ENCODE measurements around the gene COL11A1. TPM values are rescaled to one million over a fixed set of nuclear protein-coding genes. Genes with fewer than 3 reads are reported as not detected.

COL11A1 gene
- total and polyA plus RNA-seq, 9 of the 15 experiments (the other 6 are each of a cell fraction or from before 2014, with no cell fraction given): 0.07 TPM; not detected in 8

GRCh38 chr1:102837551-102837950 lies 270.8 kb downstream of the COL11A1 start:
- H3K4me2 ChIP-seq (ENCODE audit: insufficient read depth, low read length): no peak overlapping the region
- no peak overlapping the region for H3K9ac ChIP-seq (ENCODE audit: insufficient read depth in 1 of 2, low read depth in 2 of 2, low read length in 2 of 2)
- POLR2A ChIA-PET: no interaction called here
- H3K9me3 ChIP-seq (replicated peaks; ENCODE audit: control insufficient read depth, insufficient read depth, low read depth, low read length): no peaks in the 10 kb centered on the region
- no peaks in the 10 kb centered on the region for H3K79me2 ChIP-seq (ENCODE audit: control insufficient read depth, insufficient read depth, low read length)
- H2AFZ ChIP-seq (ENCODE audit: low read depth, low read length): no peak overlapping the region
- H4K20me1 ChIP-seq (replicated peaks; ENCODE audit: control insufficient read depth, insufficient read depth, low read length): no peaks in the 10 kb centered on the region
- intact Hi-C loops (cut with micrococcal nuclease) (no loop called here), in situ Hi-C loops (cut with MboI) (no loop called here)
- no peak overlapping the region for H3K4me3 ChIP-seq
- CTCF ChIA-PET (ENCODE audit: low intra/inter-chr PET ratio): no interaction called here
- WGBS (ENCODE audit: insufficient coverage, low coverage, missing lambda C conversion rate): 0% methylated on average over 1 of the region's 1 CpG
- BruUV-seq (replicated peaks): no TSS peak
- FAIRE-seq (no peak), ATAC-seq (no peak), DNase-seq (ENCODE audit: extremely low read depth in 1 of 4, low spot score in 3 of 4) (no peak)
- H3K4me1 ChIP-seq (replicated peaks in 1 of 2; ENCODE audit: control insufficient read depth in 2 of 2, insufficient read depth in 2 of 2, low read length in 2 of 2): no peaks in the 10 kb centered on the region
- H3K36me3 ChIP-seq (ENCODE audit: control insufficient read depth, insufficient read depth, low read length): no peaks in the 10 kb centered on the region
- no peaks in the 10 kb centered on the region for H3K27me3 ChIP-seq (ENCODE audit: control insufficient read depth in 2 of 2, insufficient read depth in 2 of 2, low read length in 2 of 2)
- no peak overlapping the region for H3K27ac ChIP-seq (ENCODE audit: extremely low read depth, low read depth, low read length)
- TF ChIP-seq TCF7 (IDR thresholded peaks at IDR 0.05; ENCODE audit: borderline replicate concordance) (no peak), CREB5 (CRISPR knock-in tag; IDR thresholded peaks at IDR 0.05) (no peak), SRSF3 (IDR thresholded peaks at IDR 0.05; ENCODE audit: insufficient read depth, low read length) (no peak), ZNF134 (CRISPR knock-in tag; conservative IDR thresholded peaks at IDR 0.05) (no peak), ZNF764 (CRISPR knock-in tag; IDR thresholded peaks at IDR 0.05; ENCODE audit: low read depth) (no peak), NFE2 (IDR thresholded peaks at IDR 0.05; ENCODE audit: low read depth) (no peak), TFAM (CRISPR knock-in tag; conservative IDR thresholded peaks at IDR 0.05) (no peak)
- H3K9me1 ChIP-seq (ENCODE audit: control insufficient read depth, insufficient read depth, low read length): no peaks in the 10 kb centered on the region
